ENCODE measurements around the gene HECTD4. TPM values are rescaled to one million over a fixed set of nuclear protein-coding genes. Genes with fewer than 3 reads are reported as not detected.
A peak's percentile ranks its signal among the peaks of the same experiment; 100 is the strongest.

Gene HECTD4
- total RNA-seq, 2 donors from 2014 or later = 46.6 to 48.2 TPM

DNA sequence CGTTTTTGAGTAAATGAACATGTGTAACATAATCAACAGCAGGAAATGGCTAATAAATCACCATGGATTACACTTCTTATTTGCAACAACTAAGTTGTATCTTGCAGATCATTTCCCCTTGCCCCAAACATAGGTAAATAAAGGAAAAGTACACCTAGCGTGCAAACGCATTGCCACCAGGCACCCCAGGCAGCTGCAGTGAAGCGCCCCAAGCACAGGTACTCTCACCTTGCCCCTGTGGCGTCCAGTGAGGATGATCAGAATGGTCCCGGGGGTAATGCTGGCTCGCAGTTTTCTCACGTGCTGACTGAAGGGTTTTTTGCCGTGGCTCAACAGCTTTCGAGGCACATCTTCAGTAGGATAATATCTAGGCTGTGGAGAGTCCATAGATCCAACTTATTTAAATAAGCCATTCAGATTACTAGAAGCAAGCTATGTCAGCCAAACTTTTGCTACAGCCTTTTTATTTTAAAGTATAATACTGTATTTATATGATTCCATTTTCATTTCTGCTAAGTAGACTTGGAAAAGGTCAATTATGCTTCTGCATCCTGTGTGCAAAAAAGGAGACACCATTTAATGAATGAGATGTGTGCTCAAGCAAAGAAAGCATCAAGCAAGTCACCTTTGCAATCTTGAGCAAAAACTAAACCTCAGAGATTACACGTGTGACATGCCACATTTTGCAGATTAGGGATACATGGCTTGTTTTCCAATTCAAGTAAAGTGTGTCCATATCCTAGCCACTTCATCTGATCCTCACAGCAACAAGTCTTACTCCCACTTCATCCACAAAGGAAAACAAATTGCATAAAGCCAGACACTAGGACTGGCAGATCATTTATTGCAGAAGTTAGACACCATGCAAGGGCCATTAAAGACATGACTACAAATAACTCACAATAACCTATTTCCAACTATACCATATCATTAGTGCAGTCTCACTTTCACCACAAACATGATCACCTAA, 24.6 kb upstream of the HECTD4 start:
- TF ChIP-seq, protein P1, sequence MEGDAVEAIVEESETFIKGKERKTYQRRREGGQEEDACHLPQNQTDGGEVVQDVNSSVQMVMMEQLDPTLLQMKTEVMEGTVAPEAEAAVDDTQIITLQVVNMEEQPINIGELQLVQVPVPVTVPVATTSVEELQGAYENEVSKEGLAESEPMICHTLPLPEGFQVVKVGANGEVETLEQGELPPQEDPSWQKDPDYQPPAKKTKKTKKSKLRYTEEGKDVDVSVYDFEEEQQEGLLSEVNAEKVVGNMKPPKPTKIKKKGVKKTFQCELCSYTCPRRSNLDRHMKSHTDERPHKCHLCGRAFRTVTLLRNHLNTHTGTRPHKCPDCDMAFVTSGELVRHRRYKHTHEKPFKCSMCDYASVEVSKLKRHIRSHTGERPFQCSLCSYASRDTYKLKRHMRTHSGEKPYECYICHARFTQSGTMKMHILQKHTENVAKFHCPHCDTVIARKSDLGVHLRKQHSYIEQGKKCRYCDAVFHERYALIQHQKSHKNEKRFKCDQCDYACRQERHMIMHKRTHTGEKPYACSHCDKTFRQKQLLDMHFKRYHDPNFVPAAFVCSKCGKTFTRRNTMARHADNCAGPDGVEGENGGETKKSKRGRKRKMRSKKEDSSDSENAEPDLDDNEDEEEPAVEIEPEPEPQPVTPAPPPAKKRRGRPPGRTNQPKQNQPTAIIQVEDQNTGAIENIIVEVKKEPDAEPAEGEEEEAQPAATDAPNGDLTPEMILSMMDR (conservative IDR thresholded peaks at IDR 0.05) = no peak
- Mint-ChIP-seq H3K27ac (peak overlapping the region; percentile 77), H3K4me3 (peak overlapping the region; percentile 100), H3K4me1 (peaks cover 14% of the 10 kb centered on the region), H3K27me3 (ENCODE audit: insufficient read depth) (no peaks in the 10 kb centered on the region), H3K9me3 (no peaks in the 10 kb centered on the region), H3K36me3 (ENCODE audit: low read depth) (peaks cover 52% of the 10 kb centered on the region)
- peaks cover 45% of the 10 kb centered on the region for H3K36me3 ChIP-seq (ENCODE audit: control insufficient read depth, insufficient read depth, low read length)
- no peaks in the 10 kb centered on the region for H3K27me3 ChIP-seq (ENCODE audit: control insufficient read depth, insufficient read depth, low read length, poor library complexity, severe bottlenecking)
- no peak overlapping the region for H3K27ac ChIP-seq (ENCODE audit: low read depth, low read length)
- DNase-seq = peak; percentile 43
- H3K9ac ChIP-seq (ENCODE audit: extremely low read depth, low read length, poor library complexity, severe bottlenecking) = no peak overlapping the region
- 94 to 95% methylated on average over 4 to 9 of the region's 11 CpGs for WGBS, 2 experiments (ENCODE audit: insufficient coverage in 1 of 2, insufficient read length in 1 of 2)
- H3K9me3 ChIP-seq (ENCODE audit: control insufficient read depth, low read length) = no peaks in the 10 kb centered on the region
- no peaks in the 10 kb centered on the region for H3K4me1 ChIP-seq (ENCODE audit: control insufficient read depth, insufficient read depth, low read length)
- H3K4me3 ChIP-seq (ENCODE audit: low read length) = peak overlapping the region; percentile 91

DNA sequence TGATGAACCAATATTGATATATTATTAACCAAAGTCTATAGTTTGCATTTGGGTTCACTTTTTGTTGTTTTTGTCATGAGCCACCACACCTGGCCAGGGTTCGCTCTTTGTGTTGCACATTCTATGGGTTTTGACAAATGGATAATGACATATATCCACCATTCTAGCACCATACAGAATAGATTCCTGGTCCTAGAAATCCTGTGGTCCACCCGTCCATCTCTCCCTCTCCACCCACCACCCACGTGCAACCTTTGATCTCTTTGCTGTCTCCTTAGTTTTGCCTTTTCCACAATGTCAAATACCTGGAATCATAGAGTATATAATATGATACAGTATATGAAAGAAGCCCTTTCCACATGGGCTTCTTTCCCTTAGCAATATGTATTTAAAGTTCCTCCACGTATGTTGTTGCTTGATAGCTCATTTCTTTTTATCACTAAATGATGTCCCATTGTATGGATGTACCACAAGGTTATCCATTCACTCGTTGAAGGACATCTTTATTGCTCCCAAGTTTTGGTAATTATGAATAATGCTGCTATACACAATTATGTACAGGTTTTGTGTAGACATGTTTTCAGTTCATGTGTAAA, 19.8 kb upstream of the HECTD4 start:
- Mint-ChIP-seq H3K4me3 (no peak overlapping the region), H3K9me3 (peaks cover 3% of the 10 kb centered on the region), H3K36me3 (ENCODE audit: low read depth) (peaks cover 30% of the 10 kb centered on the region), H3K27ac (no peak overlapping the region), H3K4me1 (peaks cover 1% of the 10 kb centered on the region), H3K27me3 (ENCODE audit: insufficient read depth) (peaks cover 2% of the 10 kb centered on the region)
- H3K36me3 ChIP-seq (ENCODE audit: control insufficient read depth, insufficient read depth, low read length) = peaks cover 32% of the 10 kb centered on the region
- no peak for DNase-seq
- H3K9ac ChIP-seq (ENCODE audit: extremely low read depth, low read length, poor library complexity, severe bottlenecking) = no peak overlapping the region
- TF ChIP-seq, protein P1 (conservative IDR thresholded peaks at IDR 0.05) = no peak
- no peaks in the 10 kb centered on the region for H3K27me3 ChIP-seq (ENCODE audit: control insufficient read depth, insufficient read depth, low read length, poor library complexity, severe bottlenecking)
- H3K9me3 ChIP-seq (ENCODE audit: control insufficient read depth, low read length) = no peaks in the 10 kb centered on the region
- H3K27ac ChIP-seq (ENCODE audit: low read depth, low read length) = no peak overlapping the region
- H3K4me3 ChIP-seq (ENCODE audit: low read length) = no peak overlapping the region
- H3K4me1 ChIP-seq (ENCODE audit: control insufficient read depth, insufficient read depth, low read length) = no peaks in the 10 kb centered on the region
- 80 to 87% methylated on average over 3 to 5 of the region's 5 CpGs for WGBS, 2 experiments (ENCODE audit: insufficient coverage in 1 of 2, insufficient read length in 1 of 2)

DNA sequence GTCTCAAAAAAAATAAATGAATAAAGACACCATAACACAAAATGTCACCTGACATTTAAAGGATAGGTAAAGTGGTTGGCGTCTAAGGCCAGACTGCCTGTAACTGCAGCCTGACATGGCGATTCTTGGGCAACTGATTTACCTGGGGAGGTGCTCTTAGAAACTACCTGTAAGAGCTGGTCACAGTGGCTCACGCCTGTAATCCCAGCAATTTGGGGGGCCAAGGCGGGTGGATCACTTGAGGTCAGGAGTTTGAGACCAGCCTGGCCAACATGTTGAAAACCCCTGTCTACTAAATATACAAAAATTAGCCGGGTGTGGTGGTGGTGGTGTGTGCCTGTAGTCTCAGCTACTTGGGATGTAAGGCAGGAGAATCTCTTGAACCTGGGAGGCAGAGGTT, 18.8 kb upstream of the HECTD4 start:
- H3K9ac ChIP-seq (ENCODE audit: extremely low read depth, low read length, poor library complexity, severe bottlenecking) = no peak overlapping the region
- Mint-ChIP-seq H3K9me3 (peaks cover 3% of the 10 kb centered on the region), H3K36me3 (ENCODE audit: low read depth) (peaks cover 21% of the 10 kb centered on the region), H3K27me3 (ENCODE audit: insufficient read depth) (peaks cover 5% of the 10 kb centered on the region), H3K4me1 (no peaks in the 10 kb centered on the region), H3K4me3 (no peak overlapping the region), H3K27ac (no peak overlapping the region)
- 81 to 94% methylated on average over 2 to 5 of the region's 5 CpGs for WGBS, 2 experiments (ENCODE audit: insufficient coverage in 1 of 2, insufficient read length in 1 of 2)
- H3K4me1 ChIP-seq (ENCODE audit: control insufficient read depth, insufficient read depth, low read length) = no peaks in the 10 kb centered on the region
- TF ChIP-seq, protein P1 (conservative IDR thresholded peaks at IDR 0.05) = no peak
- peaks cover 22% of the 10 kb centered on the region for H3K36me3 ChIP-seq (ENCODE audit: control insufficient read depth, insufficient read depth, low read length)
- no peaks in the 10 kb centered on the region for H3K9me3 ChIP-seq (ENCODE audit: control insufficient read depth, low read length)
- no peaks in the 10 kb centered on the region for H3K27me3 ChIP-seq (ENCODE audit: control insufficient read depth, insufficient read depth, low read length, poor library complexity, severe bottlenecking)
- DNase-seq = no peak
- no peak overlapping the region for H3K4me3 ChIP-seq (ENCODE audit: low read length)
- H3K27ac ChIP-seq (ENCODE audit: low read depth, low read length) = no peak overlapping the region

Data from endodermal cell (in vitro differentiated cells).